DMS153 treated with DMSO at 0.1 percent for 48 hours (cell line): Measurements from ENCODE around the gene GBF1.
"Not testable (repeated sequence)": the region's sequence is repeated elsewhere in the genome, so short reads cannot be mapped to it uniquely, and the experiment has no call there.

Experiments
- DNase-seq: peaks from one replicate; lab custom pipeline; 2025; ENCODE audit not compliant: unreplicated experiment; lab: John Stamatoyannopoulos, UW

Gene GBF1

GRCh38 chr10:102245082-102245931 lies at the start of gene GBF1:
TSS of gene GBF1 (plus strand) at chr10:102245532. CDS start at chr10:102258939, 13,407 bp downstream.
- peak; percentile 99 for DNase-seq

- DNase-seq: no peak
These were observed 48.4 kb upstream of the GBF1 start for GRCh38 chr10:102196893-102197292.

GRCh38 chr10:102198027-102198426 lies 47.3 kb upstream of the GBF1 start:
- DNase-seq: no peak

GRCh38 chr10:102200751-102201640 lies 44.3 kb upstream of the GBF1 start:
- no peak for DNase-seq

- DNase-seq: no peak
These were observed 42.9 kb upstream of the GBF1 start for GRCh38 chr10:102202386-102202785.

GRCh38 chr10:102208311-102209035 lies 36.9 kb upstream of the GBF1 start:
- DNase-seq: no peak

- no peak for DNase-seq
These were observed 33.6 kb upstream of the GBF1 start for GRCh38 chr10:102211615-102212299.

- DNase-seq: not testable (repeated sequence)
These were observed 31.7 kb upstream of the GBF1 start for GRCh38 chr10:102213599-102213998.

- DNase-seq: no peak
These were observed 26.0 kb upstream of the GBF1 start for GRCh38 chr10:102219370-102219769.

- DNase-seq: peak; percentile 2
These were observed 24.7 kb upstream of the GBF1 start for GRCh38 chr10:102220612-102221011.

GRCh38 chr10:102222797-102223196 lies 22.5 kb upstream of the GBF1 start:
- no peak for DNase-seq

GRCh38 chr10:102225646-102226541 lies 19.4 kb upstream of the GBF1 start, which contains the start of gene ELOVL3:
TSS of gene ELOVL3 (plus strand) at chr10:102226299. CDS start at chr10:102226549, 250 bp downstream.
- peak; percentile 52 for DNase-seq

- no peak for DNase-seq
These were observed 18.8 kb upstream of the GBF1 start for GRCh38 chr10:102226542-102226870.

- no peak for DNase-seq
These were observed 18.3 kb upstream of the GBF1 start for GRCh38 chr10:102227050-102227449.

- peak; percentile 75 for DNase-seq
These were observed 15.5 kb upstream of the GBF1 start for GRCh38 chr10:102229810-102230263.

- DNase-seq: peak; percentile 26
These were observed 15.0 kb upstream of the GBF1 start for GRCh38 chr10:102230264-102230860.

GRCh38 chr10:102230861-102231356 lies 14.4 kb upstream of the GBF1 start:
- peak; percentile 16 for DNase-seq

GRCh38 chr10:102231357-102232318 lies 13.7 kb upstream of the GBF1 start:
- DNase-seq: peak; percentile 11
